ENCODE results near the gene FAM110D.

The FAM110D gene

DNA sequence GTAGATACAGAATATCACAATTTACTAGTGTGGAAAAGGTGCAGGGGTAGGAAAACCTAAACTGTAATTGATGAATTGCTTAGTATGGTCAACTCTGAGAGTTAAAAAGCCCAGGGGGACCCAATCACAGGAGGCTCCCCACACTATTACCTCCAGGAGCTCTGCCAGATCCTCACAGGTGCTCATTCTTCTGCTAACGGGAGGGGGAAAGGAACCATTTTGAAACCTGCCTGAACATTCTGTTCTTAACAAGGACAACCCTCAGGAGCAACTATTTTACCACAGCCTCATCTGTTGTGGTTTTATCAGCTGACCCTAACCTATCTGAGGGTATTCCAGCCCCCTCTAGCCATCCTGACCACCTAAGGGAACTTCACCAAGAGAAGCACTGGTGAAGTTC lies 28.2 kb upstream of the FAM110D start:
- DNase-seq = no peak

DNA sequence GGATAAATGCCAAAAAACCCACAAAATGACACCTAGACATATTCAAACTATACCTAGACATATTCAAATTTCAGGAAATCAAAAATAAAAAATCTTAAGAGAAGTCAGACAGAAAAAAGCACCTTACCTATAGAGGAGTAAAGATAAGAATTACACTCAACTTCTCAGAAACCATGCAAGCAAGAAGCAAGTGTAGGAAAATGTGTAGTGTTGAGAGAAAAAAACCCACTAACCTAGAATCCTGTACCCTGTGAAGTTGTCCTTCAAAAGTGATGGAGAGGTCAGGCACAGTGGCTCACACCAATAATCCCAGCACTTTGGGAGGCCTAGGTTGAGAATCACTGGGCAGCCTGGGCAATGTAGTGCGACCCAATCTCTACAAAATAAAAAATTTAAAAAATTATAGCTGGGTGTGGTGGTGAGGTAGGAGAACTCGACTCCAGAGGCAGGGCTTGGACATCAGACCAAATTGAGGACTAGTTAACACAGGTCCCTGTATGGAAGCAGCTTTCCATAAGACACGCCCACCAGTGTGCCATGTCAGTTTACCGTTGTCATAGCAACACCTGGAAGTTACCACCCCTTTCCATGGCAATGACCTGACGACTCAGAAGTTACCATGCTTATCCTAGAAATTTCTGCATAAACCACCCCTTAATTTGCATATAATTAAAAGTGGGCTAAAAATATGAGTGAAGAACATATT lies 26.6 kb upstream of the FAM110D start:
- no peak for DNase-seq

- no peak for DNase-seq
Observed at GRCh38 chr1:26132834-26133167, 26.1 kb upstream of the FAM110D start.

- no peak for DNase-seq
Observed at GRCh38 chr1:26134466-26134865, 24.4 kb upstream of the FAM110D start.

- DNase-seq = no peak
Observed at GRCh38 chr1:26138974-26139558, 19.8 kb upstream of the FAM110D start.

- no peak for DNase-seq
Observed at GRCh38 chr1:26142159-26142558, 16.7 kb upstream of the FAM110D start.

- peak; percentile 81 for DNase-seq
Observed at GRCh38 chr1:26145041-26145959, 13.6 kb upstream of the FAM110D start.

GRCh38 chr1:26145960-26146294 lies 13.0 kb upstream of the FAM110D start:
- DNase-seq = no peak

DNA sequence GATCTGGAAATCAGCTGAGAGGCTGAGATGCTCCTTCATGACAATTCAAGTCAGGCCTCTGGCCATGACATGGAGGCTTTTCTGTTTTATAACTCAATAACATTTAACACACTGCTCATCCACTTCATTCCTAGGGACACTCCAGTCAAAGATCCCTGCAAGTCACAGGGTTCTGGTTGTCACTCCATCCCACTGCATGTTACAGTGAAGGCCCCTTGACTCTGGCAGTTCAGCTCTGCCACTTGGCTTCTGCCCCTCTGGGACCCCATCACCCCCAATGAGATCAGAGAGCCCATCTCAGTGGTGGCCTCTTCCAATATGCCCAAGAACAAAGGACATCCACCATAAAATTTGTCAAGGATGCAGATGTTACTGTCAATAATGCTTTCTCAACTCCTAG lies 10.0 kb upstream of the FAM110D start:
- no peak for DNase-seq

DNA sequence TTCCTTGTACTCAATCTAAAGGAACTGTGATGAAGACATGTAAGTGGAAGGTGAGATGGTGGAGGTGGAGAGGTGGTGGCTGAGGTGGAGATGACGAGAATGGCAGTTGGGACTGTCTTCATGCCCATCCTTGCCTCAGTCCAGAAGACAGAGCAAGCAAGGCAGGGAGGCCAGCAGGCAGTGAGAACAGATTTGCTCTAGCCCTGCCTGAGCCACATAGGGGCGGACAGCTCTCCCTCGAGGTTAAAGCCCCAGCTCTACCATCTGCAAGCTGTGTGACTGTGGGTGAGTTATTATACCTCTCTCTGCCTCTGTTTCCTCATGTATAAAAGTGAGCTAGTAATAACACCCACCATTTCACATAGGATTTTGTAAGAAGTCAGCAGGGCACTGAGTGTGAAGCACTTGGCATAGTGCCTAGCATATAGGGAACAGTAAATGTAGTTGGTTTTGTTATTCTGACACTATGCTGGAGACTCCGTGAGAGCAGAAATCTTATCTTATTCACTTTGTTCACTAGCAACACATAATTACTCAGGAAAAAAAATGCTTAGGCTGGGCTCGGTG lies 4.8 kb upstream of the FAM110D start:
- peak; percentile 70 for DNase-seq

- DNase-seq = no peak
Observed at GRCh38 chr1:26154750-26155149, 4.1 kb upstream of the FAM110D start.

- DNase-seq = no peak
Observed at GRCh38 chr1:26155370-26156284, 3.3 kb upstream of the FAM110D start.

- DNase-seq = no peak
Observed at GRCh38 chr1:26156285-26157038, 2.4 kb upstream of the FAM110D start.

DNA sequence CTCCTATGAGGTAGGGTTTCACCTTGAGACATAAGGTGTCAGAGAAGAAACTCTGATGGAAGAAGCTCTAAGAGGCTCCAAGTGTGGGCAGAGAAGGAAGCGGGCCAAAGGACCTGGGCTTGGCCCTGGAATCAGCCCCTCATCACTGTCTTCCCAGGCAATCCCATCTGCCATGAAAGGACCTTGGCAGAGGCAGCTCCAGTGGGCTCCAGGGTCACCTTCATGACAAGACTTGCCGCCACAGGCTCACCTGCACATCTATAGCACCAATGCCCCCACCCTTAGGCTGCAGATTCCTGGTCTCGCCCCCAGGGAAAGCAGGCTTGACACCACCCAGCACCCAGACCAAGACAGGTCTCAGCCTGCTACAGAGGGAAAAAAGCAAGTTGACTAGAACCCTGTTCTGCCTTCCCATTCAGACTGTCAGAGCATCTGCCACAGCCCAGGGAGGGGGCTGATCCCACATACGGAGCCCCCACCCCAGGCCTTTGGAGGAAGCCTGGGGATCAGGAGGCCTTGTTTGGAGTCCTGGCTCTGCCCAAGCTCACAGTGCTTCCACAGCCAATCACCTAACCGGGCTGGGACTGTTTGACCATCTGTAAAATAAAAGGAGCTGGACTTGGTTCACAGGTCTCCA lies 490 bp upstream of the FAM110D start:
- no peak for DNase-seq

- no peak for DNase-seq
Observed at GRCh38 chr1:26159743-26160039, 812 bp downstream of the FAM110D start.

DNA sequence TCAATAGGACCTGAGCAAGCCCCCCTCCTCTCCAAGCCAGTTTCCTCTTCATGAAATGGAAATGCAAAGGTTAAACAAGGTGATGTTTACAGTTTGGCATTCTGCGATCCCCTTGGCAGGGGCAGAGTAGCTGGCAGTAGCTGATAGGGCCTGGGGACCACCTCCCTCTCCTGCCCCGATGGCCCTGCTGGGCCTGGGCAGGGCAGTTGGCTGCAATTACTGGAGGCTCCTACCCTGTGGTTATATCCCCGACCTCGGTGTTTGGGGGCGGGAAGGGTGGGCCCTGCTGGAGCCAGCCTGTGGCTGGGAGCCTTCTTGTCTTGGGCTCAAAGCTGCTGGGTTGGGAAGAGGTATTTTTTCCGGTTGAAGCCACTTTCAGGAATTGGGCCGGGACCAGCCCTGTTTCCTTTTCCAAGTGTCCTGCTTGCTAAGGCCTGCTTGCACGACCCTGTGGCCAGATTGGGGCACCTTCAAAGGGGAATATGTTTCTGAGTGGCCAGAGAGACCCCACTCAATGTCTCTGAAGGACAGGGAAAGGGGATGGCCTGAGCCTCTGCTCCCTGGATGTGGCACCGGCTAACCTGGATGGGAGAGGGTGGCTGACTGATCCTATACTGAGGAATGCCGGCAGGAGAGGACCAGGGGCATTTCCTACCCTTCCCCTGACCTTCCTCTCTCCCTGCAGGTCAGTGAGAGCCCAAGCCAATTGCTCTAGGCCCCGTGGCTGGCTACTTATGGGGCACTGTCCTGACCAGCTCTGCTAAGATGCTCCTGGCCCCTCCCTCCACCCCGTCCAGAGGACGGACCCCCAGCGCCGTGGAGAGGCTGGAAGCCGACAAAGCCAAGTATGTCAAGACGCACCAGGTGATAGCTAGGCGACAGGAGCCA lies 1.9 kb downstream of the FAM110D start:
- DNase-seq = no peak

- DNase-seq = peak; percentile 45
Observed at GRCh38 chr1:26161415-26162219, 2.7 kb downstream of the FAM110D start.

DNA sequence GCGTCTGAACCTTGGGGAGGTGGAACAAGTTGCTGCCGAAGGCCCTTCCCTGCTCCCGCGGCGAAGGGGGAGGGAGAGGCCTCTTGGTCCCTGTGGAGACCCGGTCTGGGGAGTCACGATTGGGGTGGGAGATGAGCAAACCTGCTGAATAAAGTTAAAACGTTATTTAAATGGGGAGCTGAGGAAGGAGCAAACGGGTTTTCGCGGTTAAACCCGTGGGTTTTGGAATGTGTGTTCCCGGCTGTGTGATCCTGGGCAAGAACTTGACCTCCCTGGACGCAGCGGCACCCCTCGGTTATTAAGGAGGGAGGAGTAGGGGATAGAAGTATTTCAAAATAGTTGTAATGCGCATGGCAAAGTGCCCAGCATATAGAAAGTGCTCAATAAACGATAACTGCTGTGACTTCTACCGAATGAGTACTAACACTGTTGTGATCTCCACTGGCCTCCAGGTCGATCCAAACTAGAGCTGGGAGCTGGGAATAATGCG lies 3.4 kb downstream of the FAM110D start:
- no peak for DNase-seq

DNA sequence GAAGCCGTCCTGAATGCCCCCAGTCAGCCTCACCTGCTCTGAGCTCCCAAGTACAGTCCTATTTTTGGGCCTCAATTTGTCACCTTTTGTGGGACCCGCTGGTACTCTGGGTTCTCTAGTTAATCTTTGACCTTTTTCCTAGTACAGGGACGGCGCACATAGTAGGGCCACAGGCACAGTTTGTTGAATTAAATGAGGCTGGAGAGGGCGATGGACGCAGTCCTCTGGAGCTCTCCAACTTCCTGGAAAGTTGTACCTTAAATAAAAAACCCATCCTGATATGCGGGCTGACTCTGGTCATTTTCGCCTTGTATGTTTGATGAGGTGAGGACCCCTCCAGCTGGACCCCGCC lies 4.8 kb downstream of the FAM110D start:
- DNase-seq = no peak

All from inflammatory macrophage treated with lipopolysaccharide for 4 hours (primary cell).